NT2/D1 (cell line): ENCODE measurements around the gene DCDC2C.

Experiments used
- SUZ12 ChIP-seq: IDR thresholded peaks from 2 replicates; pipeline ENCODE4 v1.6.1; 2011; ENCODE audit not compliant: insufficient read length, insufficient read depth; ENCODE audit errors: extremely low read depth
- ZNF274 ChIP-seq: IDR thresholded peaks from 2 replicates; pipeline ENCODE4 v1.6.1; 2011; ENCODE audit warnings: mild to moderate bottlenecking, low read depth, low read length

GRCh38 chr2:3662239-3662638, 41.1 kb upstream of the DCDC2C start:
- TF ChIP-seq SUZ12 (no peak), ZNF274 (no peak)
